Calu3 (cell line): ENCODE results near the gene FCMR. TPM values are rescaled to one million over a fixed set of nuclear protein-coding genes. Genes with fewer than 3 reads are reported as not detected.

Experiments
- BruUV-seq: library from RNA; stranded (reverse); fragments of 400-500 nt; replicated peaks from 2 replicates; lab custom pipeline; 2021; lab: Mats Ljungman, UMichigan
- CTCF ChIA-PET: fragments of 300-600 bp; sonication (Branson Sonifier 250); formaldehyde crosslinking; loops from one replicate; lab custom pipeline; 2022; ENCODE audit warnings: antibody characterized with exemption; lab: Charles Lee
- DNase-seq: peaks from one replicate; pipeline ENCODE4 v3.0.0; 2022
- H3K27ac Mint-ChIP-seq: one replicate; pipeline ENCODE4 v1.8.0; 2022; ENCODE audit warnings: mixed read lengths; ENCODE audit not compliant: unreplicated experiment
- H3K27me3 Mint-ChIP-seq: one replicate; pipeline ENCODE4 v1.8.0; 2022; ENCODE audit warnings: mixed read lengths; ENCODE audit not compliant: unreplicated experiment
- H3K36me3 Mint-ChIP-seq: one replicate; pipeline ENCODE4 v1.8.0; 2022; ENCODE audit warnings: mild to moderate bottlenecking, moderate library complexity, mixed read lengths; ENCODE audit not compliant: insufficient read depth, unreplicated experiment
- H3K4me1 Mint-ChIP-seq: one replicate; pipeline ENCODE4 v1.8.0; 2022; ENCODE audit warnings: mild to moderate bottlenecking, low read depth, mixed read lengths; ENCODE audit not compliant: unreplicated experiment
- H3K4me3 Mint-ChIP-seq: one replicate; pipeline ENCODE4 v1.8.0; 2022; ENCODE audit warnings: mild to moderate bottlenecking, low read depth, moderate library complexity, mixed read lengths; ENCODE audit not compliant: unreplicated experiment
- H3K9me3 Mint-ChIP-seq: one replicate; pipeline ENCODE4 v1.8.0; 2022; ENCODE audit warnings: low read depth, mixed read lengths; ENCODE audit not compliant: unreplicated experiment
- intact Hi-C: fragments of 100-400 bp; cut with micrococcal nuclease; formaldehyde crosslinking; loops from one replicate; pipeline ENCODE4 v1.10.0; 2022; ENCODE audit not compliant: unreplicated experiment
- total RNA-seq: library from RNA; stranded (reverse); gene quantifications from 2 replicates; pipeline ENCODE4 v1.2.3, GENCODE V29; 2022
- TF ChIP-seq, protein P1 (sequence below): fragments of 200-600 bp; IDR thresholded peaks from one replicate; pipeline ENCODE4 v1.8.0; 2022; ENCODE audit warnings: antibody characterized with exemption; ENCODE audit not compliant: unreplicated experiment

The FCMR gene
- total RNA-seq, 1 experiment from 2014 or later: 1.1 TPM

DNA sequence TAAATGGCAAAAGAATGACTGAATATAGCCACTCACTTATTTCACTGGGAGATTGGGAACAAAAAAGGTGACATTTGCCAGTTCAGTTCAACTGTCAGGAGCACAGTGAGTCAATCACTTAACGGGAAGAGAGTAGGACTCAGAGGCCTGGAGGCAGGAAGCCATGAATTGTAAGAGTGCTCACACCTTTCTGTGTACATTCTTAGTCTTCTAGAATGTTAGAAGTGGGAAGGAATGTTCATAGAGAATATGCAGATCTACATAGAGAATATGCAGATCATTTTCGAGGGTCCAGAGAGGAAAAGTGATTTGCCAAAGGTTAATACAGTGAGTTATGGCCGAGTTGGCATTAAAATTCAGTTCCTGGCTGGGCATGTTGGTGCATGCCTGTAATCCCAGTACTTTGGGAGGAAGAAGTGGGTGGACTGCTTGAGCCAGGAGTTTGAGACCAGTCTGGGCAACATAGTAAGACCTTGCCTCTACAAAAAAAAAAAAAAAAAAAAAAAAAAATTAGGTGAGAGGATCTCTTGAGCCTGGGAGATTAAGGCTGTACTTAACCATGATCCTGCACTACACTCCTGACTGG, 48.0 kb downstream of the FCMR start:
- CTCF ChIA-PET: no interaction called here
- Mint-ChIP-seq H3K4me1 (no peaks in the 10 kb centered on the region), H3K36me3 (no peaks in the 10 kb centered on the region), H3K27ac (no peak overlapping the region), H3K9me3 (peaks cover 8% of the 10 kb centered on the region), H3K4me3 (no peak overlapping the region), H3K27me3 (peaks cover 51% of the 10 kb centered on the region)
- intact Hi-C loops: no loop called here
- TF ChIP-seq, protein P1, sequence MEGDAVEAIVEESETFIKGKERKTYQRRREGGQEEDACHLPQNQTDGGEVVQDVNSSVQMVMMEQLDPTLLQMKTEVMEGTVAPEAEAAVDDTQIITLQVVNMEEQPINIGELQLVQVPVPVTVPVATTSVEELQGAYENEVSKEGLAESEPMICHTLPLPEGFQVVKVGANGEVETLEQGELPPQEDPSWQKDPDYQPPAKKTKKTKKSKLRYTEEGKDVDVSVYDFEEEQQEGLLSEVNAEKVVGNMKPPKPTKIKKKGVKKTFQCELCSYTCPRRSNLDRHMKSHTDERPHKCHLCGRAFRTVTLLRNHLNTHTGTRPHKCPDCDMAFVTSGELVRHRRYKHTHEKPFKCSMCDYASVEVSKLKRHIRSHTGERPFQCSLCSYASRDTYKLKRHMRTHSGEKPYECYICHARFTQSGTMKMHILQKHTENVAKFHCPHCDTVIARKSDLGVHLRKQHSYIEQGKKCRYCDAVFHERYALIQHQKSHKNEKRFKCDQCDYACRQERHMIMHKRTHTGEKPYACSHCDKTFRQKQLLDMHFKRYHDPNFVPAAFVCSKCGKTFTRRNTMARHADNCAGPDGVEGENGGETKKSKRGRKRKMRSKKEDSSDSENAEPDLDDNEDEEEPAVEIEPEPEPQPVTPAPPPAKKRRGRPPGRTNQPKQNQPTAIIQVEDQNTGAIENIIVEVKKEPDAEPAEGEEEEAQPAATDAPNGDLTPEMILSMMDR: no peak
- no TSS peak for BruUV-seq
- no peak for DNase-seq

DNA sequence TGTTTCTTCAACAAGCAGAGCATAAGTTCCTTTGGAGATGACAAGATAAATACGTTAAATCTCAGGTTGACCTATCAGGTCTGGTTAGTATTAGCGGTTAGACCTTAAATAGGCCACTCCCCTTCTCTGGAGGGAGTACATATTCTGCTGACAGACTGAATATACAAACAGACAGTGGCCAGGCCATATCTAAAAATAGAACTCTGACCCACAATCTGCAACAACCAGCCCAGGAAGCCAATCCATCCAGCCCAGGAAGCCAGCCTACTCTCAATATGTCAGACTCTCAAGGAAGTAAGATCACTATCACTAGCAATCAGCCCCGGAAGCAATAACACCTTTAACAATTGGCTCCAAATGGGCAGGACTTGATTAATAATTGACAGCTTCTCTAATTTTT, 49.6 kb downstream of the FCMR start:
- intact Hi-C loops: no loop called here
- Mint-ChIP-seq H3K36me3 (no peaks in the 10 kb centered on the region), H3K27ac (no peak overlapping the region), H3K9me3 (peaks cover 3% of the 10 kb centered on the region), H3K27me3 (peaks cover 65% of the 10 kb centered on the region), H3K4me1 (no peaks in the 10 kb centered on the region), H3K4me3 (no peak overlapping the region)
- CTCF ChIA-PET: no interaction called here
- TF ChIP-seq, protein P1: no peak
- BruUV-seq: no TSS peak
- no peak for DNase-seq

DNA sequence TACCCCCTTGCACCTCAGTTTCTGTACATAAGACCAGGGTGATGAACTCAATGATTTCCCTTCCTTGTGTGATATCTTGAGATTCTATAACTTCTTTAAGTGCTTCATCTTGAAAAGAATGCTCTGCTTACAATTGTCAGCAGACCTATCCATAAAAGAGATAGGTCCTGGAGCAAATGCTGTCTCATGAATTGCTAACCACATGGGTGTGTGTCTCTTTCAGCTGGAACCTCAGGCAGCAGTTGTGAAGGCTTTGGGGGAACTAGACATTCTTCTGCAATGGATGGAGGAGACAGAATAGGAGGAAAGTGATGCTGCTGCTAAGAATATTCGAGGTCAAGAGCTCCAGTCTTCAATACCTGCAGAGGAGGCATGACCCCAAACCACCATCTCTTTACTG, 53.5 kb downstream of the FCMR start:
- Mint-ChIP-seq H3K27me3 (peaks cover 69% of the 10 kb centered on the region), H3K36me3 (no peaks in the 10 kb centered on the region), H3K9me3 (no peaks in the 10 kb centered on the region), H3K4me1 (no peaks in the 10 kb centered on the region), H3K4me3 (no peak overlapping the region), H3K27ac (no peak overlapping the region)
- CTCF ChIA-PET: interaction anchor here (0.6 kb wide), 1 partner anchor 41 kb away, joined by 4 read pairs; no protein-coding TSS in a partner anchor
- DNase-seq: no peak
- no TSS peak for BruUV-seq
- intact Hi-C loops: no loop called here
- TF ChIP-seq, protein P1: no peak

DNA sequence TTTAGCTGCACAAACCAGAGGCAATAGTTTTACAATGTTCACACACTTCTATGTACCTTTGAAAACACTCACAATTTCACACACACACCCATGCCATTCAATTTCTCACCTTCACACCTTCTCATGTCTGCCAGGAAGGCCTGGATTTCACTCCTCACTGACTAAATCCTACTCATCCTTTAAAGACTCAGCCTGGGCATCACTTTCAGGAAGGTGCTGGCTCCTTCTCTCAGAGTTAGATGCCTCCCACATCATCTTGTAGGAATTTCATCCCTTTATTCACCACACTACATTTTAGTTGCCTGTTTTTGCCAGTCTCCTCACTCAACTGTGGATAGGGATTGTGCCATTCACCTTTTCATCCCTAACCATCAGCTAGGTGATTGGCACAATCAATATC, 54.0 kb downstream of the FCMR start:
- CTCF ChIA-PET: no interaction called here
- TF ChIP-seq, protein P1: no peak
- peaks cover 75% of the 10 kb centered on the region for H3K27me3 Mint-ChIP-seq
- no peaks in the 10 kb centered on the region for H3K4me1 Mint-ChIP-seq
- H3K9me3 Mint-ChIP-seq: no peaks in the 10 kb centered on the region
- BruUV-seq: no TSS peak
- H3K4me3 Mint-ChIP-seq: no peak overlapping the region
- no peaks in the 10 kb centered on the region for H3K36me3 Mint-ChIP-seq
- no peak for DNase-seq
- intact Hi-C loops: no loop called here
- no peak overlapping the region for H3K27ac Mint-ChIP-seq
